ENCODE results near the gene DHRS7.

DNA sequence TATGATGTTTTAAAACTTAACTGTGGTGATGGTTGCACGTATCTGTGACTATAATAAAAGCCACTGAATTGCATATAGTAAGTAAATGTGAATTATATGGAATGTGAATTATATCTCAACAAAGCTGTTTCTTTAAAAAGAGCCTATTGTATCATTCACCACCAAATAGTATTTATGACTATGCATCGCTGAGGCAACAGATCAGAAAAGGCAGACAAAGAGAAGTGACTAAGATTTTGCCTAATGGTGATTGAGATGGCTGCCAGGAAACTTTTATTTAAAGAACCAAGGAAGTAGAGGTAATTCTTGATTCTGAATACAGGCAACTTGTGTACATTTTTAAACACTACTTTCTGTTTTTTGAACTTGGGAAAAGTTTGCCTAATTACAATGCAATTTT, 31.7 kb downstream of the DHRS7 start:
- no peak for TF ChIP-seq POLR2A (IDR thresholded peaks at IDR 0.05)
- TF ChIP-seq, protein P1, sequence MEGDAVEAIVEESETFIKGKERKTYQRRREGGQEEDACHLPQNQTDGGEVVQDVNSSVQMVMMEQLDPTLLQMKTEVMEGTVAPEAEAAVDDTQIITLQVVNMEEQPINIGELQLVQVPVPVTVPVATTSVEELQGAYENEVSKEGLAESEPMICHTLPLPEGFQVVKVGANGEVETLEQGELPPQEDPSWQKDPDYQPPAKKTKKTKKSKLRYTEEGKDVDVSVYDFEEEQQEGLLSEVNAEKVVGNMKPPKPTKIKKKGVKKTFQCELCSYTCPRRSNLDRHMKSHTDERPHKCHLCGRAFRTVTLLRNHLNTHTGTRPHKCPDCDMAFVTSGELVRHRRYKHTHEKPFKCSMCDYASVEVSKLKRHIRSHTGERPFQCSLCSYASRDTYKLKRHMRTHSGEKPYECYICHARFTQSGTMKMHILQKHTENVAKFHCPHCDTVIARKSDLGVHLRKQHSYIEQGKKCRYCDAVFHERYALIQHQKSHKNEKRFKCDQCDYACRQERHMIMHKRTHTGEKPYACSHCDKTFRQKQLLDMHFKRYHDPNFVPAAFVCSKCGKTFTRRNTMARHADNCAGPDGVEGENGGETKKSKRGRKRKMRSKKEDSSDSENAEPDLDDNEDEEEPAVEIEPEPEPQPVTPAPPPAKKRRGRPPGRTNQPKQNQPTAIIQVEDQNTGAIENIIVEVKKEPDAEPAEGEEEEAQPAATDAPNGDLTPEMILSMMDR (IDR thresholded peaks at IDR 0.05) = no peak
